AG04449 (cell line): Measurements from ENCODE around the gene SYT7.

Experiments
- CTCF ChIA-PET: fragments of 350-600 bp; formaldehyde crosslinking; extraction: SDS; loops from one replicate; lab custom pipeline; 2021; ENCODE audit warnings: antibody characterized with exemption; lab: Yijun Ruan, JAX
- POLR2A ChIA-PET: fragments of 400-600, 350-600 bp; formaldehyde crosslinking; extraction: SDS; loops from one replicate; lab custom pipeline; 2020; ENCODE audit warnings: antibody characterized with exemption, inconsistent platforms; lab: Yijun Ruan, JAX
- DNase-seq: peaks from one replicate; pipeline ENCODE4 v3.0.0-alpha.2; 2010; ENCODE audit warnings: low read depth, low spot score
- H3K4me3 ChIP-seq: 2 replicates; pipeline ENCODE4 v1.5.1; 2011; ENCODE audit warnings: low read depth, mild to moderate bottlenecking, control low read depth, low read length
- CTCF ChIP-seq: IDR thresholded peaks from one replicate; pipeline ENCODE4 v1.5.1; 2011; ENCODE audit warnings: mild to moderate bottlenecking, moderate library complexity, low read length, control low read depth, inconsistent platforms; ENCODE audit not compliant: insufficient read depth; ENCODE audit errors: missing control alignments

Gene SYT7

GRCh38 chr11:61477727-61478148 is 103.1 kb downstream of the SYT7 start:
- CTCF ChIA-PET: interaction anchor here (0.6 to 13.6 kb wide), 35 partner anchors 11 to 256 kb away, joined by 3 to 220 read pairs (median 6); partner anchors contain the start of genes CPSF7, LRRC10B and SDHAF2
- peak; percentile 89 for TF ChIP-seq CTCF
- POLR2A ChIA-PET: no interaction called here
- H3K4me3 ChIP-seq: no peak overlapping the region
- no peak for DNase-seq

- ChIA-PET CTCF (interaction anchor here (0.6 to 13.6 kb wide), 26 partner anchors 11 to 257 kb away, joined by 3 to 220 read pairs (median 9); partner anchors contain the start of genes CPSF7, LRRC10B and SDHAF2), POLR2A (no interaction called here)
- H3K4me3 ChIP-seq: no peak overlapping the region
- DNase-seq: no peak
- TF ChIP-seq CTCF: no peak
Observed at GRCh38 chr11:61477126-61477525, 103.8 kb downstream of the SYT7 start.

GRCh38 chr11:61476371-61476770 is 104.5 kb downstream of the SYT7 start:
- no peak for TF ChIP-seq CTCF
- no peak for DNase-seq
- no peak overlapping the region for H3K4me3 ChIP-seq
- CTCF ChIA-PET: interaction anchor here (0.9 to 13.6 kb wide), 15 partner anchors 8 to 257 kb away, joined by 3 to 220 read pairs (median 16); partner anchors contain the start of gene LRRC10B
- POLR2A ChIA-PET: interaction anchor here (0.6 kb wide), 1 partner anchor 12 kb away, joined by 4 read pairs; no protein-coding TSS in a partner anchor

- H3K4me3 ChIP-seq: no peak overlapping the region
- no peak for TF ChIP-seq CTCF
- ChIA-PET CTCF (interaction anchor here (0.9 to 13.6 kb wide), 13 partner anchors 9 to 258 kb away, joined by 3 to 220 read pairs (median 62); partner anchors contain the start of gene LRRC10B), POLR2A (interaction anchor here (0.7 kb wide), 1 partner anchor 141 kb away, joined by 3 read pairs; no protein-coding TSS in a partner anchor)
- DNase-seq: no peak
Observed at GRCh38 chr11:61475433-61475832, 105.4 kb downstream of the SYT7 start.

GRCh38 chr11:61474013-61474643 is 106.7 kb downstream of the SYT7 start:
- ChIA-PET POLR2A (interaction anchor here (0.5 kb wide), 1 partner anchor 152 kb away, joined by 3 read pairs; no protein-coding TSS in a partner anchor), CTCF (interaction anchor here (1.5 to 13.6 kb wide), 10 partner anchors 8 to 259 kb away, joined by 4 to 220 read pairs (median 94); partner anchors contain the start of gene LRRC10B)
- no peak for DNase-seq
- H3K4me3 ChIP-seq: no peak overlapping the region
- no peak for TF ChIP-seq CTCF

GRCh38 chr11:61473370-61474012 is 107.4 kb downstream of the SYT7 start:
- no peak for DNase-seq
- CTCF ChIA-PET: interaction anchor here (1.0 to 13.6 kb wide), 11 partner anchors 9 to 275 kb away, joined by 3 to 220 read pairs (median 23); partner anchors contain the start of gene LRRC10B
- POLR2A ChIA-PET: no interaction called here
- no peak for TF ChIP-seq CTCF
- no peak overlapping the region for H3K4me3 ChIP-seq
